NAMALWA (cell line): ENCODE results near the gene C6orf89.
"Not testable (repeated sequence)": the region's sequence is repeated elsewhere in the genome, so short reads cannot be mapped to it uniquely, and the experiment has no call there.

Experiments
- DNase-seq: peaks from one replicate; pipeline ENCODE4 v3.0.0-alpha.2; 2015; ENCODE audit warnings: low spot score

The C6orf89 gene

DNA sequence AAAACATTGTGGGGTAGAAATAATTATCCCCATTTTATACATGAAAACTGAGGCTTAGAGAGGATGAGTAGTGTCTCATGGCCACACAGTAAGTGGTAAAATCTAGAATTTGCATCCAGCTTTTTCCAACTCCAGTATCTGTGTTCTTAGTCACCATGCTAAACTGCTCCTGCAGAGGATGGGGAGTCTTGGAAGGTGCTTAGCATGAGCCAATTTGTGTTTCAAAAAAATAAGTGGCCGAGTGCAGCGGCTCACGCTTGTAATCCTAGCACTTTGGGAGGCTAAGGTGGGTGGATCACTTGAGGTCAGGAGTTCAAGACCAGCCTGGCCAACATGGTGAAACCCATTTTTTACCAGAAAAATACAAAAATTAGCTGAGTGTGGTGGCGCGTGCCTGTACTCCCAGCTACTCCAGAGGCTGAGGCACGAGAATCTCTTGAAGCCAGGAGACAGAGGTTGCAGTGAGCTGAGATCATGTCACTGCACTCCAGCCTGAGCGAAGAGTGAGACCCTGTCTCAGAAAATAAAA is 2.4 kb downstream of the C6orf89 start:
- no peak for DNase-seq

DNA sequence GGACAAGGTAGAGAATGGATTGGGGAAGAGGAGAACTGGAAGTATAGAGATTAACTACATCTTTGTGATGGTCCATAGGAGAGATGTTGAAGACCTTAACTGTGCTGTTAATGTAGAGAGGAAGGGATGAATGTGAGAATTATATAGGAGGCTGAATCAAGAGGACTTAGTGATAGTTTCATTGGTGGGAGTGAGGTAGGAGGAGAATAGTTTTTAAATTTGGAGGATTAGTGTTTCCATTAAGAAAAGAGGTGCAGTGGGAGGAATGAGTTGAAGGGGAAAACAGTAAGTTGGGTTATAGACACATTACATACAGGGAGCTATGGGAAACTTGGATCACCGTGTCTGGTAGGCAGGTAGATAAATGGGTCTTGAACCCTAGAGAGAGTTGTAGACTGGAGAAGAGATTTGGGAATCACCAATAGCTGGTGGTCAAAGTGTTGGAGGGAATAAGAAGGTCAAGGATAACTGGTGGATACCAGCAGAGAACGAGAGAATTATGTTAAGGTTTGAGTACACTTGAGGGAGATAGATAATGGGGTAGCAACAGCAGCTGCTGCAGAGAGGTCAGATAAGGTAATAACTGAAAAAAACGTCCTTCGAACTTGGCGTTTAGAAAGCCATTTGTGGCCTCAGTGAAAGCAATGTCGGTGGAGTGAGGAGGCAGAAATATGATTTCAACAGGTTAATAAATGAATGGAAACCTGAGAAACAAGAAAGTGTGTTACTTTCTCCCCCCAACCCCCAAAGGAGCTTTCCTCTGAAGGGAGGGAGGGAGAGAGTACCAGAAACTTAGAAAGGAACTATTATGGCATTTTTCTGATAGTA is 3.1 kb downstream of the C6orf89 start:
- no peak for DNase-seq

DNA sequence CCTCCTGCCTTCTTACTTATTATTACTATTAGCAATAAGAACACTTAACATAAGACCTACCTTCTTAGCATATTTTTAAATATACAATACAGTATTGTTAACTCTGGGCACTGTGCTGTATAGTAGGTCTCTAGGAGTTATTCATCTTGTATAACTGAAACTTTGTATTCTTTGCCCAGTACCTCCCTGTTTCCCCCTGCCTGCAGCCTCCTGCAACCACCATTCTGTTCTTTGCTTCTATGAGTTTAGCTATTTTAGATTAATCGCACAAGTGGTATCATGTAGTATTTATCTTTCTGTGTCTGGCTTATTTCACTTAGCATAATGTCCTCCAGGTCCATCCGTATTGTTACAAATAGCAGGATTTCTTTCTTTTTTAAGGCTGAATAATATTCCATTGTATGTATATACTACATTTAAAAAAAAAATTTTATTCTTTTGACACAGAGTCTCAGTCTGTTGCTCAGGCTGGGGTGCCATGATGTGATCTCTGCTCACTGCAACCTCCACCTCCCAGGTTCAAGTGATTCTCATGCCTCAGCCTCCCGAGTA is 4.4 kb downstream of the C6orf89 start:
- DNase-seq, result no peak

DNA sequence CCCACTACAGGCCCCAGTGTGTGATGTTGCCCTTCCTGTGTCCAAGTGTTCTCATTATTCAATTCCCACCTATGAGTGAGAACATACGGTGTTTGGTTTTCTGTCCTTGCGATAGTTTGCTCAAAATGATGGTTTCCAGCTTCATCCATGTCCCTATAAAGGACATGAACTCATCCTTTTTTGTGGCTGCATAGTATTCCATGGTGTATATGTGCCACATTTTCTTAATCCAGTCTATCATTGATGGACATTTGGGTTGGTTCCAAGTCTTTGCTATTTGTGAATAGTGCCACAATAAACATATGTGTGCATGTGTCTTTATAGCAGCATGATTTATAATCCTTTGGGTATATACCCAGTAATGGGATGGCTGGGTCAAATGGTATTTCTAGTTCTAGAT is 5.4 kb downstream of the C6orf89 start:
- not testable (repeated sequence) for DNase-seq

DNA sequence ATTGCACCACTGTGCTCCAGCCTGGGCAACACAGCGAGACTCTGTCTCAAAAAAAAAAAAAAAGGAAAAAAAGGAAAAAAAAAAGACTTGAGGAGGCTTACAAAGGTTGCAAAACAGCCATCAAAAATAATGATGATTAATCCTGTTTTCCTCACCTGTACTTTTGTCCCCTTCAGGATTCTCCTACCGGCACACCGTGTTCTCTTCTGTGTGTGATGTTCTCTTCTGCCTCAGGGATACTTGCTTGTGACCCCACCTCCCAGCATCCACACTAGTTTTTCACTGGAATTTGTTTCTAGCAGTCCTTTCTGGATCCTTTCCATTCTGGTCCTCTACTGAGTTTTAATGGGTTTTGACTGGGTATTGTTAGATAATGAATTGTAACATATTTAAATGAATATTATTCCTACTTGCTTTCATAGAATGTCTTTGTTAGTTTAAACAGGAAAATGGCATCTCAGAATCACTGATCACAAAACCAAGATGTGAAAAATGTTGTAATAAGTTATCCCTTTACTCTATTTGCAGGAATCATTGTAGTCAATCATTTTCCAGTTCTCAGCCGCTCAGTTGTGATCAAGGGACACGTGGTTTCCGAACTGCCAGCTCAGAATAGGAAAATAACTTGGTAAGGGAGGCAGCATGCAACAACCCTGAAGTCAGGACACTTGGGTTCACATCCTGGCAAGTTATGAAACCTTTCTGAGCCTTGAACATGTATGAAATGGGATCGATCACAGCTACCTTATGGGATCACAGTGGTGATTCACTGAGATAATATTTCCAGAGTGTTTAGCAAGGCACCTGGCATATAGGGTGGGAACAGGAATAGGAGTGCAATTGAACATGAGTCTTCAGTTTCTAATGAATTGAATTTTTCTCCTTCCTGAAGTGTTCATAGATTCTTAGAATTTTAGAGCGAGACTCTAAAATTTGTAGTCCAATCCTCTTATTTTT is 8.5 kb downstream of the C6orf89 start:
- no peak for DNase-seq

DNA sequence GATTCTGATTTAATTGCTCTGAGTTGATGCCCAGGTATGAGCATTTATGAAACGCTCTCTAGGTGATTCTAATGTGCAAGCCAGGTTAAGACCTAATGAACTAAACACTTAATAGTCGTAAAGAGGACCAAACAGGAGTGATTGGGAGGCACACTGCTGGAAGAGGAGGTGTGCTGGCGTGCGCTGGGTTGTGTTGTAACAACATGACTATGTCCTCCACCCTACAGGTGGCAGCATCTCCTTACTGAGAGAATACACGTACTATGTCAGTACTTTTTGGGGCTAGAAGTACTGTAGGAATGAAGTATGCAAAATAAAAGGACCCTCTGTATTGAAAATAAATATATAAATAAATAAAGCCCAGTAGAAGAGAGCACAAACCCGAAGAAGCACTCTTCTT is 11.9 kb downstream of the C6orf89 start:
- peak; percentile 53 for DNase-seq

DNA sequence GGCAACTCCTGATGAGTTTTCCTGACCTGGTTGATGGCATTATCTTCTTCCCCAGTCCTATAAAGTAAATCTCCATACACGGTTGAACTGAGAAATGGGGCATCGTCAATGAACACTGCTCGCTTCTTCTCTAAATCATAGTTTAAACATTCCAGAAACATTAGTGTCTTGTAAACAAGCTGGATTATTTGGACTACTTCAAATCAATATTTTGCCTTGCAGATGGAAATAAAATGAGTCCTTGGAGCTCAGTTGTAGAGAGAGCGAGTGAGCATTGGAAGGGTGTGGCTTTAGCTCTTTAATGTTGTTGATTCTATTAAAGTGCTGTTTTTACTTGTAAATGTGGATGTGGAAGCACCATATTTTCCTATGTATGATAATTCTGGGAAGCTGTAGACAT is 18.4 kb downstream of the C6orf89 start:
- DNase-seq, result no peak

DNA sequence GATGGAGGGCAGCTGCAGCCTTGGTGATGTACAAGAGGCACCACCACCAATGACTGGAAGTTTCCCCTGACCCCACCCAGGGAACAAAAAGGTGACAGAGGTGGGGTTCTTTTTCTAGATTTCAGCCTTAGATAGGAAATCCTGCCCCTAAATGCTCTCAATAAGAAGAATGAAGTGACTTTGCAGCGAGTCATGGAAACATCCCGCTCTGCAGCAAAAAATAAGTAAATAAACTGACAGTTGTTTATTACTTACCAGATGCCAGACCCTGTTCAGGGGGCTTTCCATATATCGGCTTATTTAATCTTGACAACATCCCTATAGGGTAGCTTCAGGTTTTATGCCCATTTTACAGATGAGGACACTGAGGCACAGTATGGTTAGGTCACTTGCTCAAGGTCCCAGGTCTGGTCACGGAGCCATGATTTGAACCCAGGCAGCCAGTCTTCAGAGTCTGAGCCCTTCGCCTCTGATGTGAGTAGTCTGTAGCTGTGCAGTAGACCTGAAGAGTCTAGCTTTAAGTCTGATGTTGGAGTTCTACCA is 19.2 kb downstream of the C6orf89 start:
- no peak for DNase-seq

DNA sequence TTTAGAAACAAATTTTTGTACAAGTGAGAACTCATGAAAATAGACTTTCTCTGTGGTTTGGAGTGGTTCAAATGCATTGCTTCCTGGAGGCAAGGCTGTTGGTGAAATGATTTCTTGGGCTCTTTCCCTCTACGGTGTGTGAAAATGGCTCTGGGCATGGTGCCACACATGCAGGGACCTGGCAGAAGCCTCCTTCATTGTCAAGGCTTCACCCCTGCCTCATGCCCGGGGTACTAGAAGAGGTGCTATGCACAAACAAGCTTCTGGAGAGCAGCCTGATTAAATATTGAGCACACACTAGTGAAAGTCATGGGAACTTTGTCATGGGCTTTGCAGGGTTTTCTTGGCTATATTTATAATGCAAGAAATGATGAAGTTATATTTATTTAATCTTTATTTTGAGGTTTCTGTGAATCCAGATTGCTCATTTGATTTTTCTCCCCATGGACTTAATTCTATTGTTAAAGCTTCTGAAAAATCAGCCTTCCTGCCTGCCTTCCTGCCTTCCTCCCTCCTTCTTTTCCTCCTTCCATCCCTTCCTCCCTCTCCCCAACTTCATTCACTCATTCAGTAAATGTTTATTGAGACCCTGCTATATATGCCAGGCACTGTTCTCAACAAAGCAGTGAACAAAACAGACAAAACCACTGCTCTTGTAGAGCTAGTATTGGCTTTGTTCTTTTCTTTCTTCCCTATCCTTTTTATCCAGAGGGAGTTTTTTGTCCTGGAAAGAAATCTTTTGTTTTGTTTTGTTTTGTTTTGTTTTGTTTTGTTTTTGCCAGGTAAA is 21.0 kb downstream of the C6orf89 start:
- no peak for DNase-seq

DNA sequence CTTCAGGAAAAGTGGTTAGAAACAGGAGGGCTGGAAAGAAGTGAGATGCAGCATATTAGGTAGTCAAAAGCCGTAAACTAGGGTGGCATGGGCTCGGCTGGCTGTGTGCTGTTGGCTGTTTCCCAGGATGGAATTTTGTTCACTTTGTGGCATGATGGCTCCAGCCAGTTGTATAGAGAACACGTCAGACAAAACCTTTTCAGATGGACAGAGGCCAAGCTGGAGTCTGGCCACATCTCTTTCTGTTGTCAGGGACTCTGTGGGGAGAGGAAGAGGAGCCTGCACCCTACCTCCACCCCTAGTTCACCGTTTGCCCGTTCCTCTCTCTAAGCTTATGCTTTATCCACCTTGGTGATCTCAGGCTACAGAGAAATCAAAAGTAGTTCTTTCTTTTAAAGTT is 22.0 kb downstream of the C6orf89 start:
- no peak for DNase-seq

DNA sequence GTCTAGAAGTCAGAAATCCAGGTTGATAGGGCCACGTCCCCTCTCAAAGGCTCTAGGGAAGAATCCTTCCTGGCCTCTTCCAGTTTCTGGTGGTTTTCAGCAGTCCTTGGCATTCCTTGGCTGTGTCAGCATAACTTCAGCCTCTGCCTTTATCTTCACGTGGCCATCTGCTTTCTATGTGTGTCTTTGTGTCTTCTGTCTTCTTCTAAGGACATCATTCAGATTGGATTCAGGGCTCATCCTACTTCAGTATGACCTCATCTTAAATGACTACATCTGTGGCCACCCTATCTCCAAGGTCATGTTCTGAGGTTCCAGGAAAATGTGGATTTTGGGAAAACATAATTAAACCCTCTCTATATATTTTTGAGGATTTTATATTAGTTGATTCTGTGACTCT is 23.0 kb downstream of the C6orf89 start:
- no peak for DNase-seq

DNA sequence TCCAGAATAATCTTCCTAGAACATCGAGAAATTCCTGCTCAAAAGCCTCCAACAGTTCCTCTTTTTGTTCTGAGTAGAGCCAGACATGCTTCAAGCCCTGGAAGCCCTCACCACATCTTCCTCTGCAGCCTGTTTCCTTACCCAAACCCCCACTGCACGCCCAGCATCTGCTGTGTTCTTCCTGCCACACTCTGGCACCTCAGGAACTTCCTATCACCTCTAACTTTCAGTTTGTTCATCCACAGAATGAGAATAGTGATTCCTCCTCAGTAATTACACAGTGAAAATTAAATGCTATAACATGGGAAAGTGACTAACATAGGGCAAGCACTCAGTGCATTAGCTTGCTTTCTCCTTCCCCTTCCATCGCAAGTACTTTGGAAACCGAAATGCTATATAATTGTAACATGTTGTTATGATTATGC is 26.3 kb downstream of the C6orf89 start:
- DNase-seq, result no peak

DNA sequence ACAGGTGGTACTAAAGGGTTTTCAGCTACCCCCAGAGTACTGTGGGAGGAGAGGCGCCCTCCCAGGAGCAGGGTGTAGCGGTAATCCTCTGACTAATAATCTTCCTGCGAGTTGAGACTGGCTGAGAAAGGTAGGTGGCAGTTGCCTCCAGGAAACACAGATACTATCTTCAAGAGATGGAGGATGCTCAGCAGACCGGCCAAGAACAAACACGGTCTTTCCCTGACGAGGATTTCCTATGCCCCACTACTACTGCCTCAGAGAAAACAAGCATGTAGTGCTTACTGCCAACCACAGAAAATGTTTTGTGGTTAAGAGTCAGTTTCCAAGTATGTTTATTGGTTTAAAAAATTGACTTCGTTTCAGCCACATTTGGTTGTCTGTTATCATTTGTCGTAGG is 26.8 kb downstream of the C6orf89 start:
- no peak for DNase-seq

DNA sequence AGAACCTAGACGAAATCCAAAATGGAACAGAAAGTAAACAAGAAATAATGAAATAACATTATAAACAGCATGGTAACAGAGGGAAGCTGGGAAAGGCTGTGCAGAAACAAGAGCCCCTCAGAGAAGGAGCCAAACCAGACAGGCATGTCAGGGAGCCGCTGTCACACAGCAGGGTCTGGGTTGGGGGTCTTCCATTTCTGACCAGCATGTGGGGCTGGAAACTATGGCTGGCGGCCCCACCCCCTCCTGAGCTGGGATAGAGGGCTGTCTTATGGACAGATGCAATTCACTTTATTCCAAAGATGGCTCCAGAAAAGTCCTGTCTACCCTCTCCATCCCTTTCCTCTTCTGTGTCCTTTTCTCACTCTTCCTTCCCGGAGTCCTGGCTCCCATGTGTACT is 27.3 kb downstream of the C6orf89 start:
- no peak for DNase-seq

DNA sequence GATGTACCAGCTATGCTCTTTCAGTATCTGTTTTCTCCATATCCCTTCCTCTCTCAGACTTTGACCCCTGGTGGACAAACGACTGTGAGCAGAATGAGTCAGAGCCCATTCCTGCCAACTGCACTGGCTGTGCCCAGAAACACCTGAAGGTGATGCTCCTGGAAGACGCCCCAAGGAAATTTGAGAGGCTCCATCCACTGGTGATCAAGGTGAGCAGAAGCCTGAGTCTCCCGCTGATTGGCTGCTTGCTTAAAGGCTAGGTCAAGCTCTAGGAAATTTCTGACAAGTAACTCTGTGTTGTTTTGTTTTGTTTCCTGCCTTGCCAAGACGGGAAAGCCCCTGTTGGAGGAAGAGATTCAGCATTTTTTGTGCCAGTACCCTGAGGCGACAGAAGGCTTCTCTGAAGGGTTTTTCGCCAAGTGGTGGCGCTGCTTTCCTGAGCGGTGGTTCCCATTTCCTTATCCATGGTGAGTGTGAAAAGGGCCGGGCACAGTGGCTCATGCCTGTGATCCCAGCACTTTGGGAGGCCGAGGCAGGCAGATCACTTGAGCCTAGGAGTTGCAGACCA is 28.6 kb downstream of the C6orf89 start:
- DNase-seq, result peak; percentile 20

DNA sequence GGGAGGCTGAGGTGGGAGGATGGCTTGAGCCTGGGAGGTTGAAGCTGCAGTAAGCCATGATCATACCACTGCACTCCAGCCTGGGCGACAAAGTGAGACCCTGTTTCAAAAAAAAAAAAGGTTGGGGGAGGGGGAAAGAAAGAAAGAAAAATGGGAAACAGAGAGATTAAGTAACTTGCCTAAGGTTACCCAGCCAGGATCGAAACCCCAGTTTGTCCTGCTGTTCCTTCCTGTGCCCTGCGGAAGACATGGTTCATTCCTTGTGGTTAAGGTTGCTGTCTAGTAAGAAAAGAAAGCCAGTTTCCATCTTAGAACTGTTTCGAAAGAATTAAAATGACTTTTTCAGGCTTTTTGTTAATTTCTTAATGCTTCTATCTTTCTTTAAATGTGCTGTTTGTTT is 29.8 kb downstream of the C6orf89 start:
- no peak for DNase-seq

DNA sequence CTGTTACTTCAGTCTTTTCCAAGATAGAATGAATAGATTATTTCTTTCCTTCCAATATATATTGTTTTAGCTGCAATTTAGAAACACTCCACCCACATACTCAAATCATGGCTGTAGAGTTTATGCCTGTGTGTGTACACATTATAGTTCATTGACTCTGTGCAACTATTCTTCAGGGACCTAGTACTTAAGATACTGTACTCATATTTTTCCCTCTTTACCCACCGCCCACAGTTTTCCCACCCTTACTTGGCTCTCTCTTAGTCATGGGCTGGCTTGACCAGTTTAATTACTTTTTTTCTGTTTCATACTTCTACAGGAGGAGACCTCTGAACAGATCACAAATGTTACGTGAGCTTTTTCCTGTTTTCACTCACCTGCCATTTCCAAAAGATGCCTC is 30.4 kb downstream of the C6orf89 start:
- no peak for DNase-seq

DNA sequence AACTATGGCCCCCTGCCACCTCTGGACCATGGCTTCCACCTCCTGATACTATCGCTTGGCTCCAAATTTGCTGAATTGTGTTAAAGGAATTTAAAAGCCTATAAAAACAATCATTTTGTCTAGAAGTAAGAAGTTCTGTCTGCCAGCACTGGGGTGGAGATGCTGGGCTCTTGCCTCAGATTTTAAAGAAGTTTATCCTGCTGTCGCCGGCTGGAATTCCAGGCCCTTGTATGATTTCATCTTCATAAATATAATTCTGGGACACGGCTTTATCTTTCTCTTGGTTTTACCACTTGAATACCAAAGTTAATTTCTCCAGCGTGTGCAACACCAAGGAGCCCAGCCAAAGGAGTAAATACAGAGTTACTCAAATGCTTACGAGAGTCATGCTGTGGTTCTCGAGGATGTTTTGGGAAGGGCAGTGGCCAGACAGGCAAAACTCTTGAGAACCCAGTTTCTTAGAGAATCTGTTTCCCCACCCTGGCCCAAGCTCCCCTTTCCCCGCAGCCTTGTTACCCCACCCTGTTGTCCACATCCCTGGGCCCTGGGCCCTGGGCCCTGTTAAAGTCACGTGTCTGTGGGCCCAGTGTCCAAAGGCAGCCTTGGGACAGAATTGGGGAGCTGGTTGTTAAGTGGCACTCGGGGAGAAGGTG is 31.9 kb downstream of the C6orf89 start:
- no peak for DNase-seq

DNA sequence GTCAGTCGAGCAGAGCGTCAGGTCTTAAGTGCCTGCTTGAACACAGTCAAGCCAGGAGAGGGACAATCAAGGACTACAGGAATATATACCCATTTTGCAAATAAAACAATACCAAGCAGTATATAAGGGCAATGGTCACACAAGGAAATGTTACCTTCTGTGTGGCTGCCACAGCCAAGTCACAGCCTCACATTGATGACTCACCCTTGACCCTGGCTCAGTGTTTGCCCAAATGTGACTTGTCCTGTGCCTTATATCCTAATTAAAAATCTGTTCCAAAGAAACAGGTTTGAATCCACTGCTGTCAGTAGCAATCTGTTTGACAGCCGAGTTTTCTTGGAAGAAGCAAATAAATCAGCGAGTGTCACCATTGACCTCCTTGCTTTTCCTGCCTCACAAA is 34.3 kb downstream of the C6orf89 start:
- no peak for DNase-seq

DNA sequence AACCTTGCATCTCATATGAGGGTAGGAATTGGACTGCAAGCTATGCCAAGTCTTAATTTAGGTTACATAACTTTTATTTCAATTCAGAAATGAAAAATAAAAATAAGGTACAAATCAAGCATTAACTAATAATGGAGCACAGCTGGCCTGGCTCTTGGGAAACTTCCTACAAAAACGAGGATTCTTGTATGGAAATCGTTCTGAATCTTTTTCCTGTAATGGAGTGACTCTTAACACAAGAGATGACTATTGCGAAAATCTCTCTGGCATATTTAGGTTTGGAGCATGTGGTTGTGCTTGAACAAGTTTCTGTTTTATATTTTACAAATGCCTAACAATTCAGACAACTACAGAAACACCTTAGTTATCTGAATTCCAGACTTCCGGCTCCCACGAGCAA is 34.8 kb downstream of the C6orf89 start:
- DNase-seq, result no peak

DNA sequence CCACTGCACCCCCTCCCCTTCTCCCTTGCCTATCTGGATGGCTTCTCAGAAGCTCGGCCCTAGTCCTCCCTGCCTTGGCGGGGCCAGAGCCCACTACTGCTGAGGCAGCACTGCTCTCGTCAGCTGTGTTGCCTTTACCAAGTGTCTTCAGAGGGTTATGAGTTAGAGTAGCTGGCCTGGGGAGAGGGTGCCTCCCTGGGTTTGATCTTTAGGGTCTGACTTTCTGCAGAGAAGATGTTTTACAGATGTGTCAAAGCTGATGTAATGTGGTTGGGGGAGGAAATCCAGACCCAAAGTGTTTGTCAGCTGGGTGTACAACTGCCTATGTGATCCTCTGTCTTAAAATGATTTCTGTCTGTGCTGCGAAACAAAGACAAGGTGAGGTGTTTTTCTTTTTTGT is 38.4 kb downstream of the C6orf89 start:
- DNase-seq, result no peak
